IMR-90 (cell line): ENCODE results near the gene AMIGO3. TPM values are rescaled to one million over a fixed set of nuclear protein-coding genes. Genes with fewer than 3 reads are reported as not detected.

Source experiments
- ATAC-seq: fragments of 200-7000 bp; cut with Tn5 transposase; 2 replicates; pipeline ENCODE4 v1.9.1; 2020; ENCODE audit warnings: low read depth, mild to moderate bottlenecking, moderate library complexity
- BruUV-seq: library from RNA; stranded (reverse); fragments of 400-500 nt; replicated peaks from 2 replicates; lab custom pipeline; 2021; lab: Mats Ljungman, UMichigan
- CTCF ChIA-PET: fragments of 300-600 bp; formaldehyde crosslinking; extraction: SDS; loops from one replicate; lab custom pipeline; 2021; ENCODE audit warnings: antibody characterized with exemption; lab: Yijun Ruan, JAX
- POLR2A ChIA-PET: fragments of 300-600 bp; sonication (Branson Sonifier 250); formaldehyde crosslinking; loops from one replicate; lab custom pipeline; 2022; ENCODE audit warnings: antibody characterized with exemption; ENCODE audit not compliant: unreplicated experiment; lab: Charles Lee
- DNase-seq: peaks from one replicate; pipeline ENCODE4 v3.0.0; 2013
- H2AFZ ChIP-seq: replicated peaks from 2 replicates; pipeline ENCODE3; 2013; ENCODE audit warnings: low read length, mild to moderate bottlenecking; ENCODE audit not compliant: poor library complexity
- H2AK5ac ChIP-seq: 2 replicates; pipeline ENCODE4 v1.6.1; 2013; ENCODE audit warnings: low read depth, low read length, inconsistent platforms
- H2AK9ac ChIP-seq: replicated peaks from 2 replicates; pipeline ENCODE3; 2013; ENCODE audit warnings: mild to moderate bottlenecking, low read depth, low read length, moderate library complexity; ENCODE audit not compliant: poor library complexity
- H2BK120ac ChIP-seq: 2 replicates; pipeline ENCODE4 v1.6.1; 2013; ENCODE audit warnings: low read depth, low read length, inconsistent platforms
- H2BK15ac ChIP-seq: 3 replicates; pipeline ENCODE4 v1.6.1; 2013; ENCODE audit warnings: low read depth, low read length, inconsistent platforms
- H2BK20ac ChIP-seq: 2 replicates; pipeline ENCODE4 v1.6.1; 2013; ENCODE audit warnings: low read depth, mild to moderate bottlenecking, inconsistent platforms, low read length, moderate library complexity
- H2BK5ac ChIP-seq: 2 replicates; pipeline ENCODE4 v1.6.1; 2013; ENCODE audit warnings: mild to moderate bottlenecking, low read depth, low read length, inconsistent platforms; ENCODE audit not compliant: poor library complexity, severe bottlenecking
- H3K14ac ChIP-seq: replicated peaks from 2 replicates; pipeline ENCODE4 v1.6.1; 2013; ENCODE audit warnings: low read depth, low read length, inconsistent platforms
- H3K18ac ChIP-seq: 2 replicates; pipeline ENCODE4 v1.6.1; 2013; ENCODE audit warnings: low read depth, low read length, control low read depth
- H3K23ac ChIP-seq: 2 replicates; pipeline ENCODE4 v1.6.1; 2013; ENCODE audit warnings: low read depth, low read length, inconsistent platforms
- H3K27ac ChIP-seq: 2 replicates; pipeline ENCODE4 v1.5.1; 2013; ENCODE audit warnings: mild to moderate bottlenecking, control low read depth, low read length; ENCODE audit not compliant: insufficient read depth
- H3K27me3 ChIP-seq: 2 replicates; pipeline ENCODE4 v1.6.1; 2013; ENCODE audit warnings: low read length; ENCODE audit not compliant: control insufficient read depth, insufficient read depth
- H3K36me3 ChIP-seq: 2 replicates; pipeline ENCODE4 v1.6.1; 2013; ENCODE audit warnings: low read length, mixed read lengths; ENCODE audit not compliant: control insufficient read depth, insufficient read depth
- H3K4ac ChIP-seq: 2 replicates; pipeline ENCODE4 v1.6.1; 2013; ENCODE audit warnings: low read depth, low read length, inconsistent platforms
- H3K4me1 ChIP-seq: 2 replicates; pipeline ENCODE4 v1.6.1; 2013; ENCODE audit warnings: low read length, mixed read lengths; ENCODE audit not compliant: control insufficient read depth, insufficient read depth
- H3K4me2 ChIP-seq: 2 replicates; pipeline ENCODE4 v1.6.1; 2013; ENCODE audit warnings: low read depth, mild to moderate bottlenecking, control low read depth, low read length, moderate library complexity
- H3K4me3 ChIP-seq: 2 replicates; pipeline ENCODE4 v1.5.1; 2013; ENCODE audit warnings: low read depth, mild to moderate bottlenecking, control low read depth, low read length, moderate library complexity; ENCODE audit not compliant: insufficient read depth
- H3K56ac ChIP-seq: 2 replicates; pipeline ENCODE4 v1.6.1; 2013; ENCODE audit warnings: low read length, inconsistent platforms; ENCODE audit not compliant: insufficient read depth; ENCODE audit errors: extremely low read depth
- H3K79me1 ChIP-seq, 2 experiments: 2 replicates each; pipeline ENCODE4 v1.6.1; 2013; ENCODE audit warnings: low read length in 2 of 2, inconsistent platforms in 1 of 2, low read depth in 1 of 2
- H3K9ac ChIP-seq: 2 replicates; pipeline ENCODE4 v1.6.1; 2013; ENCODE audit warnings: low read depth, low read length, control low read depth
- H3K9me1 ChIP-seq: 2 replicates; pipeline ENCODE4 v1.6.1; 2013; ENCODE audit warnings: low read length, inconsistent platforms; ENCODE audit not compliant: insufficient read depth
- H3K9me3 ChIP-seq: 2 replicates; pipeline ENCODE4 v1.6.1; 2013; ENCODE audit warnings: low read length; ENCODE audit not compliant: control insufficient read depth, insufficient read depth
- H4K20me1 ChIP-seq: 2 replicates; pipeline ENCODE4 v1.6.1; 2013; ENCODE audit warnings: low read length, inconsistent platforms; ENCODE audit not compliant: insufficient read depth
- H4K5ac ChIP-seq: 2 replicates; pipeline ENCODE4 v1.6.1; 2013; ENCODE audit warnings: mild to moderate bottlenecking, low read depth, low read length, control low read depth
- H4K8ac ChIP-seq, 2 experiments: 2 replicates each; pipeline ENCODE4 v1.6.1; 2013; ENCODE audit warnings: low read depth in 2 of 2, low read length in 2 of 2, control low read depth in 1 of 2, inconsistent platforms in 1 of 2
- H4K91ac ChIP-seq: 2 replicates; pipeline ENCODE4 v1.6.1; 2013; ENCODE audit warnings: low read depth, low read length, inconsistent platforms; ENCODE audit not compliant: insufficient read depth
- BHLHE40 ChIP-seq: fragments of 150-350 bp; IDR thresholded peaks from 2 replicates; pipeline ENCODE4 v1.6.1; 2016; ENCODE audit warnings: mild to moderate bottlenecking, low read depth, low read length
- CHD1 ChIP-seq: IDR thresholded peaks from 2 replicates; pipeline ENCODE4 v1.6.1; 2012; ENCODE audit warnings: low read depth, low read length, improper control_type of control experiment
- MAZ ChIP-seq: IDR thresholded peaks from 2 replicates; pipeline ENCODE4 v1.6.1; 2012; ENCODE audit warnings: low read depth, mild to moderate bottlenecking, low read length, improper control_type of control experiment, moderate library complexity, borderline replicate concordance
- POLR2A ChIP-seq: IDR thresholded peaks from 2 replicates; pipeline ENCODE4 v1.6.1; 2012; ENCODE audit warnings: mild to moderate bottlenecking, low read depth, low read length
- RAD21 ChIP-seq: IDR thresholded peaks from 2 replicates; pipeline ENCODE4 v1.6.1; 2012; ENCODE audit warnings: low read length, improper control_type of control experiment
- RCOR1 ChIP-seq: IDR thresholded peaks from 2 replicates; pipeline ENCODE4 v1.6.1; 2012; ENCODE audit warnings: mild to moderate bottlenecking, low read length, improper control_type of control experiment; ENCODE audit not compliant: insufficient replicate concordance
- RFX5 ChIP-seq: IDR thresholded peaks from 2 replicates; pipeline ENCODE4 v1.8.0; 2012; ENCODE audit warnings: low read depth, mild to moderate bottlenecking, low read length, moderate library complexity
- SMC3 ChIP-seq: fragments of 150-350 bp; IDR thresholded peaks from 2 replicates; pipeline ENCODE4 v1.6.1; 2016; ENCODE audit warnings: low read depth, mild to moderate bottlenecking, antibody characterized with exemption, low read length, moderate library complexity
- WGBS, 2 experiments: methylation state at CpG; one replicate each; pipeline versions ENCODE4 v1.1.5 to v1.1.7; 2013; ENCODE audit warnings: missing lambda C conversion rate in 2 of 2; ENCODE audit not compliant: insufficient read length in 1 of 2; ENCODE audit errors: extremely low coverage in 2 of 2; 5-methylcytosine and 5-hydroxymethylcytosine counted together
- dilution Hi-C: fragments of 300-500 bp; cut with HindIII; formaldehyde crosslinking; loops from one replicate; pipeline ENCODE4 v1.14.3; 2018; ENCODE audit warnings: low sequenced_read_pairs; ENCODE audit not compliant: unreplicated experiment
- in situ Hi-C: fragments of 300-500 bp; cut with MboI; formaldehyde crosslinking; loops from 3 replicates; pipeline ENCODE4 v1.14.3; 2019; ENCODE audit warnings: low sequenced_read_pairs, inconsistent platforms, mixed read lengths
- intact Hi-C: fragments of 100-400 bp; cut with micrococcal nuclease; formaldehyde crosslinking; loops from 2 replicates; pipeline ENCODE4 v1.10.0; 2022
- polyA plus RNA-seq, 3 experiments: library from polyadenylated mRNA; depleted of rRNA; stranded (reverse); fragments of >200 nt; gene quantifications; 2 replicates each; pipeline ENCODE4 v1.2.3, GENCODE V29; 2012; ENCODE audit warnings: low replicate concordance in 1 of 3
- total RNA-seq: library from RNA; depleted of rRNA; stranded (reverse); fragments of >200 nt; gene quantifications from 2 replicates; pipeline ENCODE4 v1.2.3, GENCODE V29; 2012
- TF ChIP-seq, protein P1 (sequence below): fragments of 150-350 bp; IDR thresholded peaks from 2 replicates; pipeline ENCODE4 v1.6.1; 2017; ENCODE audit warnings: mild to moderate bottlenecking, antibody characterized with exemption, low read length, low read depth

The AMIGO3 gene
- total and polyA plus RNA-seq, 2 of the 4 experiments (the other 2 are of a cell fraction): 1.5 TPM; not detected in 1

DNA sequence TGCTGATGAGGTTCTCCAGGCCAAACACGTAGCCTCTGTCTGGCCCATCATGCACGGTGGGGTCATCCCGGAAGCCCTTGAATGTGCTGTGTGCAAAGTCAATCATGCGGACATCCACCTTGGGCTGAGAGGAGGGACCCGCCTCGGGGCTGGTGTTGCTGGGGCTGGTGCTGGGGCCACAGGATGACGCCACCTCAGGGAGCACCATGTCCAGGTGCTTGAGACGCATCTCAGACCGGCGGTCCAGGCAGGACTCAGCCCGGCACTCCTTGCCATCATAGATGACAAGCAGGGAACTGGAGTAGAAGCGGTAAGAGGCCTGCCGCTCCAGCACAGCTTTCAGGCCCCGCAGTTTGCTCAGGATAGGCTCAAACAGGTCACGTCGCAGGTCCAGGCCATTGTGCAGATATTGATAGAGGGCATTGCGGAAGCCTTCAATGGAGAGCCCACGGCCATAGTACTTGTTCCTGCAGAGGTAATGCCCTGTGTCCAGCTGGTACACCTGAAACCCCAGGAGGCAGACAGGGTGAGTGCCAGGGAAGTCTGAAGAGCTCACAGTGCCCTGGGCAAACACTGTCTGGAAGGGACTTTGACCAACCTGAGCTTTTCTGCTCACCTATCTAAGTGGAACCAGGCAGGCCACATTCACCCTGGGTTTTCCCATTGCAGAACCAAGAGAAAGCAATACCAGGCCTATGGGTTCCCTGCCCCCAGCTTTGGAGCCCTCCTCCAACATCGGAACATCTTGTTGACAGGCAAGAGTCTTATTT, 7.9 kb upstream of the AMIGO3 start:
- TF ChIP-seq, protein P1, sequence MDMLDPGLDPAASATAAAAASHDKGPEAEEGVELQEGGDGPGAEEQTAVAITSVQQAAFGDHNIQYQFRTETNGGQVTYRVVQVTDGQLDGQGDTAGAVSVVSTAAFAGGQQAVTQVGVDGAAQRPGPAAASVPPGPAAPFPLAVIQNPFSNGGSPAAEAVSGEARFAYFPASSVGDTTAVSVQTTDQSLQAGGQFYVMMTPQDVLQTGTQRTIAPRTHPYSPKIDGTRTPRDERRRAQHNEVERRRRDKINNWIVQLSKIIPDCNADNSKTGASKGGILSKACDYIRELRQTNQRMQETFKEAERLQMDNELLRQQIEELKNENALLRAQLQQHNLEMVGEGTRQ: no peak
- no peak for TF ChIP-seq RCOR1
- no peak for TF ChIP-seq RFX5
- no peak for TF ChIP-seq MAZ
- no peak for TF ChIP-seq POLR2A
- TF ChIP-seq BHLHE40: no peak
- TF ChIP-seq RAD21: no peak
- no peak for TF ChIP-seq SMC3
- no peak for TF ChIP-seq CHD1
- H3K56ac ChIP-seq: no peak overlapping the region
- H3K27ac ChIP-seq: no peak overlapping the region
- no peak overlapping the region for H3K23ac ChIP-seq
- peaks cover 11% of the 10 kb centered on the region for H3K4me1 ChIP-seq
- no peak overlapping the region for H2AFZ ChIP-seq
- no peak overlapping the region for H3K18ac ChIP-seq
- no peak overlapping the region for H3K4ac ChIP-seq
- H4K91ac ChIP-seq: no peak overlapping the region
- no peak overlapping the region for H3K4me3 ChIP-seq
- no peak overlapping the region for H4K5ac ChIP-seq
- ChIA-PET CTCF (no interaction called here), POLR2A (no interaction called here)
- no peaks in the 10 kb centered on the region for H3K27me3 ChIP-seq
- DNase-seq (no peak), ATAC-seq (no peak)
- H3K9ac ChIP-seq: no peak overlapping the region
- no peak overlapping the region for H3K14ac ChIP-seq
- H4K20me1 ChIP-seq: peaks cover 8% of the 10 kb centered on the region; the same call in 1 of the 2 replicates
- no peak overlapping the region for H4K8ac ChIP-seq
- no peaks in the 10 kb centered on the region for H3K9me3 ChIP-seq
- peaks cover 45% of the 10 kb centered on the region for H3K36me3 ChIP-seq
- no peak overlapping the region for H2AK5ac ChIP-seq
- no TSS peak for BruUV-seq
- no peak overlapping the region for H2BK120ac ChIP-seq
- no peak overlapping the region for H2BK20ac ChIP-seq
- H3K9me1 ChIP-seq: peaks cover 5% of the 10 kb centered on the region; the same call in 1 of the 2 replicates
- H2BK5ac ChIP-seq: no peak overlapping the region
- no peak overlapping the region for H2AK9ac ChIP-seq
- H3K79me1 ChIP-seq: peaks cover 11 to 24% of the 10 kb centered on the region in 2 experiments
- intact Hi-C loops: no loop called here
- H3K4me2 ChIP-seq: no peak overlapping the region
- WGBS, 2 experiments: 93% methylated on average over 8 of the region's 19 CpGs; no CpG with 5 or more reads in 1 of the 2 experiments
- in situ Hi-C loops: no loop called here
- dilution Hi-C loops: no loop called here
- H2BK15ac ChIP-seq: no peak overlapping the region
